Common myeloid progenitor, CD34-positive (primary cell): Measurements from ENCODE around the gene ZNF577.
A peak's percentile ranks its signal among the peaks of the same experiment; 100 is the strongest.

Experiments used
- CTCF ChIA-PET: fragments of 350-600 bp; sonication (Branson Sonifier 250); formaldehyde crosslinking; loops from one replicate; lab custom pipeline; 2021; ENCODE audit warnings: antibody characterized with exemption; lab: Charles Lee
- POLR2A ChIA-PET: fragments of 350-600 bp; sonication (Branson Sonifier 250); formaldehyde crosslinking; loops from one replicate; lab custom pipeline; 2021; ENCODE audit warnings: antibody characterized with exemption; lab: Charles Lee
- DNase-seq, 3 donors: peaks; one replicate each; pipeline versions ENCODE4 v3.0.0 to v3.0.0-alpha.2; 2013
- H3K27ac ChIP-seq, 2 experiments: 1 replicate in 1 of 2; 2 replicates in 1 of 2; pipeline ENCODE4 v1.7.0; 2013; ENCODE audit warnings: inconsistent platforms in 2 of 2, low read length in 2 of 2, mild to moderate bottlenecking in 2 of 2, low read depth in 1 of 2, moderate library complexity in 1 of 2; ENCODE audit not compliant: severe bottlenecking in 2 of 2, insufficient read depth in 1 of 2, poor library complexity in 1 of 2
- H3K27me3 ChIP-seq, 5 experiments: replicated peaks in 2 of 5; 1 replicate in 3 of 5; 2 replicates in 2 of 5; pipeline versions ENCODE4 v1.6.1 to v1.7.0; 2013; ENCODE audit warnings: low read length in 4 of 5, mild to moderate bottlenecking in 2 of 5, moderate library complexity in 2 of 5, inconsistent platforms in 1 of 5; ENCODE audit not compliant: insufficient read depth in 5 of 5, control insufficient read depth in 4 of 5
- H3K36me3 ChIP-seq, 4 experiments: 1 replicate in 2 of 4; 2 replicates in 2 of 4; pipeline versions ENCODE4 v1.6.1 to v1.7.0; 2013; ENCODE audit warnings: low read length in 3 of 4, control low read depth in 1 of 4, mild to moderate bottlenecking in 1 of 4; ENCODE audit not compliant: control insufficient read depth in 4 of 4, insufficient read depth in 4 of 4
- H3K4me1 ChIP-seq, 4 experiments: 1 replicate in 3 of 4; 2 replicates in 1 of 4; pipeline versions ENCODE4 v1.6.1 to v1.7.1; 2013; ENCODE audit warnings: low read length in 3 of 4, mild to moderate bottlenecking in 3 of 4, control low read depth in 1 of 4, inconsistent platforms in 1 of 4, moderate library complexity in 1 of 4; ENCODE audit not compliant: control insufficient read depth in 4 of 4, insufficient read depth in 4 of 4; ENCODE audit errors: control extremely low read depth in 1 of 4
- H3K4me3 ChIP-seq, 7 experiments: 1 replicate in 4 of 7; 2 replicates in 3 of 7; pipeline versions ENCODE4 v1.5.1 to v1.7.0; 2013; ENCODE audit warnings: mild to moderate bottlenecking in 7 of 7, low read length in 6 of 7, moderate library complexity in 6 of 7, inconsistent platforms in 2 of 7, low read depth in 2 of 7, control low read depth in 1 of 7; ENCODE audit not compliant: insufficient read depth in 4 of 7, control insufficient read depth in 1 of 7; ENCODE audit errors: extremely low read depth in 1 of 7
- H3K9me3 ChIP-seq, 5 experiments: 1 replicate in 4 of 5; 2 replicates in 1 of 5; pipeline versions ENCODE4 v1.6.1 to v1.7.1; 2013; ENCODE audit warnings: low read length in 4 of 5, mild to moderate bottlenecking in 2 of 5, inconsistent platforms in 1 of 5, low read depth in 1 of 5, moderate library complexity in 1 of 5; ENCODE audit not compliant: control insufficient read depth in 4 of 5, insufficient read depth in 2 of 5; ENCODE audit errors: control extremely low read depth in 1 of 5
- WGBS: methylation state at CpG from one replicate; pipeline ENCODE4 v1.1.5; 2013; ENCODE audit not compliant: insufficient coverage; 5-methylcytosine and 5-hydroxymethylcytosine counted together

Gene ZNF577

DNA sequence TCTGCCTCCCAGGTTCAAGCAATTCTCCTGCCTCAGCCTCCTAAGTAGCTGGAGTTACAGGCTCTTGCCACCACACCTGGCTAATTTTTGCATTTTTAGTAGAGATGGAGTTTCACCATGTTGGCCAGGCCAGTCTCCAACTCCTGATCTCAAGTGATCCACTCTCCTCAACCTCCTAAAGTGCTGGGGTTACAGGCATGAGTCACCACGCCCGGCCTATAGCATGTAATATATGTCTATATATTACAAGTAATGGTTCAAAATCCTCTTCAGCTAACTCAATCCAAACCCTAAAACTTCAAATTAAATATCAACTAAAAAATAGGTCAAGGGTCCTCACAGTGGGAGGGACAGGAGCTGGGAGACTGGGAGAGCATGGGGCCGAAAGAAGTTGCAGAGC is 64.8 kb downstream of the ZNF577 start:
- H3K27me3 ChIP-seq, result no peaks in the 10 kb centered on the region
- H3K36me3 ChIP-seq, result no peaks in the 10 kb centered on the region
- no peak overlapping the region for H3K4me3 ChIP-seq
- 90% methylated on average over 1 of the region's 3 CpGs for WGBS
- DNase-seq, result no peak
- peaks cover 0 to 37% (median 14%) of the 10 kb centered on the region in 5 experiments for H3K9me3 ChIP-seq
- H3K27ac ChIP-seq, result no peak overlapping the region
- H3K4me1 ChIP-seq, result peaks cover 0 to 28% (median 7%) of the 10 kb centered on the region in 4 experiments
- CTCF ChIA-PET, result no interaction called here
- POLR2A ChIA-PET, result no interaction called here

DNA sequence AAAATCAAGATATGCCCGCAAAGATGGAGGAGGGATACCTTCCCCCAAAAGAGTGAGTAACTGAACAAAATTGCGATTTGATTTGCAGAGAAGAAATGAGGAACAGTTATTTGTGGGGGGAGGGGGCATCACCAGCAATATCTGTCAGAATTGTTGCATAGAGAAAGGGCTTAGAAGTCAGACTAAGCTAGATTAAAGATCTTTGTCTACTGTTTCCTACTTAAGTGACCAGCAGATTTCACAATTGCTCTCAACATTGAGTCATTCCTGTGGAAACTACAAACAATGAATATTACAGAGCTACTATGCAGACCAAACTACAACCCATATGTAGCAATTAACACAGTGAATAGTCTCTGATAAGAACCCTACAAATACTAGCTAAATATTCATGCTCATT is 65.4 kb downstream of the ZNF577 start:
- peaks cover 0 to 28% (median 7%) of the 10 kb centered on the region in 4 experiments for H3K4me1 ChIP-seq
- H3K36me3 ChIP-seq, result no peaks in the 10 kb centered on the region
- H3K4me3 ChIP-seq, result no peak overlapping the region
- peak in 2 of 3 donors; percentile 37 to 55 for DNase-seq
- H3K9me3 ChIP-seq, result peaks cover 0 to 30% (median 12%) of the 10 kb centered on the region in 5 experiments
- 83% methylated on average over 2 of the region's 2 CpGs for WGBS
- ChIA-PET CTCF (no interaction called here), POLR2A (no interaction called here)
- H3K27me3 ChIP-seq, result no peaks in the 10 kb centered on the region
- H3K27ac ChIP-seq, result no peak overlapping the region

GRCh38 chr19:51821921-51822320 is 65.8 kb downstream of the ZNF577 start:
- H3K27me3 ChIP-seq, result no peaks in the 10 kb centered on the region
- peaks cover 0 to 28% (median 7%) of the 10 kb centered on the region in 4 experiments for H3K4me1 ChIP-seq
- POLR2A ChIA-PET, result no interaction called here
- no peak overlapping the region for H3K4me3 ChIP-seq
- H3K9me3 ChIP-seq, result peaks cover 0 to 27% (median 12%) of the 10 kb centered on the region in 5 experiments
- H3K27ac ChIP-seq, result no peak overlapping the region
- no peak for DNase-seq
- CTCF ChIA-PET, result no interaction called here
- no peaks in the 10 kb centered on the region for H3K36me3 ChIP-seq

DNA sequence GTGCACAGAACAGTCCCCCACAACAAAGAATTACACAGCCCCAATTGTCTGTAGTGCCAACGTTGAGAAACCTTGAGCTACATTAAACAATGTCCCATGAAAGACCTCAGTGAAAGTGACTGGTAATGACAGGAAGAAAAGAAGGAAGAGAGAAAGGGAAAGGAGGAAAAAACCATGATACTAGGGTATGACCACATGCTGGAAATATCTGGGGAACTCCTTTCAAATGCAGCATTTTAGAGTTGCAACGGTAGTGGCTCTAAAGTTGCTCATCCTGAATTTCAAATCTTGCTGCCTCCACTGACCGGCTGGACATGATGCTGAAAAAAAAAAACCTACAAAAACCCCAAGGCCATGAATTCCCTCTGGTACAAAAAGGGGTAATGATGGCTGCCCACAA is 66.3 kb downstream of the ZNF577 start:
- ChIA-PET CTCF (no interaction called here), POLR2A (no interaction called here)
- Histone ChIP-seq H3K4me3 (no peak overlapping the region), H3K27ac (no peak overlapping the region), H3K9me3 (peaks cover 0 to 23% (median 7%) of the 10 kb centered on the region in 5 experiments), H3K36me3 (no peaks in the 10 kb centered on the region), H3K4me1 (peaks cover 0 to 28% (median 7%) of the 10 kb centered on the region in 4 experiments), H3K27me3 (no peaks in the 10 kb centered on the region)
- no peak for DNase-seq
- 63% methylated on average over 1 of the region's 3 CpGs for WGBS
